Measurements from ENCODE around the gene LRRC4C. TPM values are rescaled to one million over a fixed set of nuclear protein-coding genes. Genes with fewer than 3 reads are reported as not detected.

LRRC4C gene
- total RNA-seq, 1 donor from 2014 or later: 1.3 TPM

GRCh38 chr11:40252236-40252635 lies 1207.2 kb downstream of the LRRC4C start:
- Mint-ChIP-seq H3K4me1 (ENCODE audit: low read depth) (peaks cover 2% of the 10 kb centered on the region), H3K4me3 (ENCODE audit: low read depth) (no peak overlapping the region), H3K36me3 (ENCODE audit: insufficient read depth) (no peaks in the 10 kb centered on the region), H3K9me3 (ENCODE audit: low read depth) (no peaks in the 10 kb centered on the region), H3K27ac (no peak overlapping the region), H3K27me3 (no peaks in the 10 kb centered on the region)
- no peak for DNase-seq (ENCODE audit: low spot score, unreplicated experiment)
- TF ChIP-seq CTCF (IDR thresholded peaks at IDR 0.05; ENCODE audit: unreplicated experiment): no peak

- H3K9me3 Mint-ChIP-seq (ENCODE audit: low read depth): no peaks in the 10 kb centered on the region
- H3K4me1 Mint-ChIP-seq (ENCODE audit: low read depth): peaks cover 2% of the 10 kb centered on the region
- no peak overlapping the region for H3K4me3 Mint-ChIP-seq (ENCODE audit: low read depth)
- DNase-seq (ENCODE audit: low spot score, unreplicated experiment): no peak
- H3K27me3 Mint-ChIP-seq: no peaks in the 10 kb centered on the region
- TF ChIP-seq CTCF (IDR thresholded peaks at IDR 0.05; ENCODE audit: unreplicated experiment): no peak
- no peaks in the 10 kb centered on the region for H3K36me3 Mint-ChIP-seq (ENCODE audit: insufficient read depth)
- no peak overlapping the region for H3K27ac Mint-ChIP-seq
These were observed 1212.5 kb downstream of the LRRC4C start for GRCh38 chr11:40246983-40247382.

GRCh38 chr11:40241524-40242051 lies 1217.9 kb downstream of the LRRC4C start:
- no peak overlapping the region for H3K4me3 Mint-ChIP-seq (ENCODE audit: low read depth)
- H3K9me3 Mint-ChIP-seq (ENCODE audit: low read depth): no peaks in the 10 kb centered on the region
- no peaks in the 10 kb centered on the region for H3K27me3 Mint-ChIP-seq

GRCh38 chr11:40240284-40240683 lies 1219.2 kb downstream of the LRRC4C start:
- H3K36me3 Mint-ChIP-seq (ENCODE audit: insufficient read depth): no peaks in the 10 kb centered on the region
- no peak for TF ChIP-seq CTCF (IDR thresholded peaks at IDR 0.05; ENCODE audit: unreplicated experiment)
- H3K27ac Mint-ChIP-seq: no peak overlapping the region
- no peak overlapping the region for H3K4me3 Mint-ChIP-seq (ENCODE audit: low read depth)
- no peaks in the 10 kb centered on the region for H3K4me1 Mint-ChIP-seq (ENCODE audit: low read depth)
- no peak for DNase-seq (ENCODE audit: low spot score, unreplicated experiment)
- no peaks in the 10 kb centered on the region for H3K9me3 Mint-ChIP-seq (ENCODE audit: low read depth)
- no peaks in the 10 kb centered on the region for H3K27me3 Mint-ChIP-seq

More at GRCh38 chr11:40241524-40242051, 1217.9 kb downstream of the LRRC4C start:
- no peak overlapping the region for H3K27ac Mint-ChIP-seq
- no peaks in the 10 kb centered on the region for H3K36me3 Mint-ChIP-seq (ENCODE audit: insufficient read depth)
- no peaks in the 10 kb centered on the region for H3K4me1 Mint-ChIP-seq (ENCODE audit: low read depth)
- TF ChIP-seq CTCF (IDR thresholded peaks at IDR 0.05; ENCODE audit: unreplicated experiment): no peak
- DNase-seq (ENCODE audit: low spot score, unreplicated experiment): no peak

- no peak for DNase-seq (ENCODE audit: low spot score, unreplicated experiment)
- H3K9me3 Mint-ChIP-seq (ENCODE audit: low read depth): no peaks in the 10 kb centered on the region
- no peak overlapping the region for H3K27ac Mint-ChIP-seq
- H3K4me1 Mint-ChIP-seq (ENCODE audit: low read depth): no peaks in the 10 kb centered on the region
- no peak for TF ChIP-seq CTCF (IDR thresholded peaks at IDR 0.05; ENCODE audit: unreplicated experiment)
- no peaks in the 10 kb centered on the region for H3K36me3 Mint-ChIP-seq (ENCODE audit: insufficient read depth)
- no peaks in the 10 kb centered on the region for H3K27me3 Mint-ChIP-seq
- no peak overlapping the region for H3K4me3 Mint-ChIP-seq (ENCODE audit: low read depth)
These were observed 1222.9 kb downstream of the LRRC4C start for GRCh38 chr11:40236526-40236925.

Measured in progenitor cell of endocrine pancreas (in vitro differentiated cells).